Neuronal stem cell (in vitro differentiated cells): ENCODE measurements around the gene CCDC85C.
A peak's percentile ranks its signal among the peaks of the same experiment; 100 is the strongest.

Source experiments
- DNase-seq: peaks from one replicate; pipeline ENCODE4 v3.0.0-alpha.2; 2013; ENCODE audit warnings: low spot score
- H2AFZ ChIP-seq: one replicate; pipeline ENCODE4 v1.6.1; 2013; ENCODE audit warnings: mild to moderate bottlenecking, low read length, inconsistent platforms
- H2AK5ac ChIP-seq: 2 replicates; pipeline ENCODE4 v1.6.1; 2013; ENCODE audit warnings: low read depth, mild to moderate bottlenecking, inconsistent platforms, low read length, moderate library complexity, mixed read lengths
- H2BK120ac ChIP-seq: 2 replicates; pipeline ENCODE4 v1.6.1; 2013; ENCODE audit warnings: low read depth, mild to moderate bottlenecking, inconsistent platforms, low read length, moderate library complexity, mixed read lengths
- H2BK12ac ChIP-seq: one replicate; pipeline ENCODE4 v1.6.1; 2013; ENCODE audit warnings: low read length, inconsistent platforms
- H2BK15ac ChIP-seq: 2 replicates; pipeline ENCODE4 v1.6.1; 2013; ENCODE audit warnings: mild to moderate bottlenecking, low read length, inconsistent platforms, mixed read lengths
- H2BK5ac ChIP-seq: one replicate; pipeline ENCODE4 v1.6.1; 2013; ENCODE audit warnings: inconsistent platforms, mild to moderate bottlenecking, low read length, moderate library complexity
- H3K14ac ChIP-seq: one replicate; pipeline ENCODE4 v1.6.1; 2013; ENCODE audit warnings: low read length, inconsistent platforms
- H3K18ac ChIP-seq: 2 replicates; pipeline ENCODE4 v1.6.1; 2013; ENCODE audit warnings: low read length, inconsistent platforms
- H3K23ac ChIP-seq: 2 replicates; pipeline ENCODE4 v1.6.1; 2013; ENCODE audit warnings: low read depth, mild to moderate bottlenecking, mixed read lengths, low read length, inconsistent platforms; ENCODE audit not compliant: poor library complexity
- H3K27ac ChIP-seq: replicated peaks from 3 replicates; pipeline ENCODE4 v1.5.1; 2013; ENCODE audit warnings: low read length, inconsistent platforms
- H3K27me3 ChIP-seq, 3 experiments: 2 replicates each; pipeline ENCODE4 v1.6.1; 2013; ENCODE audit warnings: low read length in 3 of 3, mild to moderate bottlenecking in 2 of 3, inconsistent platforms in 1 of 3, low read depth in 1 of 3, mixed read lengths in 1 of 3, moderate library complexity in 1 of 3; ENCODE audit not compliant: control insufficient read depth in 3 of 3, insufficient read depth in 3 of 3
- H3K36me3 ChIP-seq, 2 donors: replicated peaks in 1 of 2; 2 replicates each; pipeline ENCODE4 v1.6.1; 2013; ENCODE audit warnings: low read length in 2 of 2; ENCODE audit not compliant: control insufficient read depth in 2 of 2, insufficient read depth in 2 of 2
- H3K4ac ChIP-seq: 2 replicates; pipeline ENCODE4 v1.6.1; 2013; ENCODE audit warnings: inconsistent platforms, mild to moderate bottlenecking, low read length, moderate library complexity
- H3K4me1 ChIP-seq, 2 donors: 1 replicate in 1 of 2; 2 replicates in 1 of 2; pipeline ENCODE4 v1.6.1; 2013; ENCODE audit warnings: low read length in 2 of 2, low read depth in 1 of 2; ENCODE audit not compliant: control insufficient read depth in 2 of 2, insufficient read depth in 1 of 2
- H3K4me2 ChIP-seq: one replicate; pipeline ENCODE4 v1.6.1; 2013; ENCODE audit warnings: mild to moderate bottlenecking, low read length, inconsistent platforms; ENCODE audit not compliant: insufficient read depth, poor library complexity, severe bottlenecking
- H3K4me3 ChIP-seq, 2 donors: 2 replicates each; pipeline ENCODE4 v1.5.1; 2013; ENCODE audit warnings: low read length in 2 of 2, mild to moderate bottlenecking in 2 of 2, inconsistent platforms in 1 of 2, moderate library complexity in 1 of 2
- H3K79me1 ChIP-seq: one replicate; pipeline ENCODE4 v1.6.1; 2013; ENCODE audit warnings: low read depth, mild to moderate bottlenecking, inconsistent platforms, low read length, moderate library complexity
- H3K9ac ChIP-seq: one replicate; pipeline ENCODE4 v1.6.1; 2013; ENCODE audit warnings: mild to moderate bottlenecking, low read depth, low read length, inconsistent platforms; ENCODE audit not compliant: poor library complexity
- H3K9me3 ChIP-seq, 2 donors: replicated peaks in 1 of 2; 2 replicates each; pipeline versions ENCODE3 to v1.6.1; 2013; ENCODE audit warnings: low read length in 2 of 2, mild to moderate bottlenecking in 2 of 2, inconsistent platforms in 1 of 2, low read depth in 1 of 2, mixed read lengths in 1 of 2, moderate library complexity in 1 of 2; ENCODE audit not compliant: control insufficient read depth in 2 of 2, insufficient read depth in 1 of 2
- H4K8ac ChIP-seq: one replicate; pipeline ENCODE4 v1.6.1; 2013; ENCODE audit warnings: low read depth, mild to moderate bottlenecking, inconsistent platforms, low read length, moderate library complexity
- H4K91ac ChIP-seq: one replicate; pipeline ENCODE4 v1.6.1; 2013; ENCODE audit warnings: low read length, low read depth, mild to moderate bottlenecking, inconsistent platforms; ENCODE audit not compliant: poor library complexity
- WGBS, 2 donors: extraction: QIAGEN DNeasy Blood & Tissue Kit; methylation state at CpG; one replicate each; pipeline ENCODE4 v1.1.7; 2013; ENCODE audit warnings: missing lambda C conversion rate in 2 of 2, mixed read lengths in 1 of 2; ENCODE audit not compliant: insufficient read length in 2 of 2, insufficient replicate concordance in 1 of 2; ENCODE audit errors: extremely low coverage in 2 of 2; 5-methylcytosine and 5-hydroxymethylcytosine counted together

The CCDC85C gene

GRCh38 chr14:99534333-99534732 lies 69.7 kb downstream of the CCDC85C start:
- H3K23ac ChIP-seq: no peak overlapping the region
- H3K4me2 ChIP-seq: peak overlapping the region; percentile 35
- no CpG with 5 or more reads among the region's 6 CpGs for whole genome bisulfite sequencing, 2 donors
- no peak overlapping the region for H3K14ac ChIP-seq
- H2AK5ac ChIP-seq: peak overlapping the region; percentile 98
- no peak overlapping the region for H4K8ac ChIP-seq
- H3K9ac ChIP-seq: no peak overlapping the region
- H2BK12ac ChIP-seq: peak overlapping the region; percentile 80
- H3K27me3 ChIP-seq: no peaks in the 10 kb centered on the region
- no peak overlapping the region for H2BK120ac ChIP-seq
- H3K27ac ChIP-seq: peak overlapping the region; percentile 79
- H2BK5ac ChIP-seq: peak overlapping the region; percentile 2
- H3K79me1 ChIP-seq: peaks cover 8% of the 10 kb centered on the region
- H4K91ac ChIP-seq: no peak overlapping the region
- H2AFZ ChIP-seq: no peak overlapping the region
- peak; percentile 47 for DNase-seq
- H3K4me1 ChIP-seq: peaks cover 63 to 73% of the 10 kb centered on the region in 2 donors
- no peak overlapping the region for H2BK15ac ChIP-seq
- no peaks in the 10 kb centered on the region for H3K36me3 ChIP-seq
- no peak overlapping the region for H3K4me3 ChIP-seq
- H3K4ac ChIP-seq: no peak overlapping the region
- H3K9me3 ChIP-seq: no peaks in the 10 kb centered on the region
- H3K18ac ChIP-seq: peak overlapping the region; percentile 84

GRCh38 chr14:99532310-99532709 lies 71.7 kb downstream of the CCDC85C start:
- no peaks in the 10 kb centered on the region for H3K27me3 ChIP-seq

GRCh38 chr14:99531251-99532096 lies 72.5 kb downstream of the CCDC85C start:
- Histone ChIP-seq H3K23ac (no peak overlapping the region), H4K91ac (no peak overlapping the region), H3K4me3 (no peak overlapping the region), H3K79me1 (peaks cover 7% of the 10 kb centered on the region), H3K27me3 (no peaks in the 10 kb centered on the region), H3K4ac (peak overlapping the region; percentile 45), H2AFZ (no peak overlapping the region), H2BK15ac (peak overlapping the region; percentile 68), H3K9me3 (no peaks in the 10 kb centered on the region), H3K4me1 (peaks cover 46 to 59% of the 10 kb centered on the region in 2 donors), H3K9ac (no peak overlapping the region), H3K18ac (no peak overlapping the region), H3K36me3 (peaks cover 0 to 2% of the 10 kb centered on the region in 2 donors), H2AK5ac (peak overlapping the region; percentile 99), H3K14ac (no peak overlapping the region), H2BK12ac (peak overlapping the region; percentile 66), H4K8ac (no peak overlapping the region), H3K4me2 (peak overlapping the region; percentile 37), H3K27ac (no peak overlapping the region), H2BK120ac (no peak overlapping the region), H2BK5ac (no peak overlapping the region)
- no CpG with 5 or more reads among the region's 14 CpGs for WGBS, 2 donors
- DNase-seq: peak; percentile 56

More at GRCh38 chr14:99532310-99532709, 71.7 kb downstream of the CCDC85C start:
- Histone ChIP-seq H3K9ac (no peak overlapping the region), H2BK15ac (peak overlapping the region; percentile 68), H4K91ac (no peak overlapping the region), H2BK120ac (no peak overlapping the region), H3K4me2 (no peak overlapping the region), H3K23ac (no peak overlapping the region), H3K4me3 (no peak overlapping the region), H3K79me1 (peaks cover 8% of the 10 kb centered on the region), H2AFZ (no peak overlapping the region), H3K14ac (no peak overlapping the region), H2BK5ac (no peak overlapping the region), H4K8ac (no peak overlapping the region), H3K27ac (no peak overlapping the region), H3K4me1 (peaks cover 54 to 64% of the 10 kb centered on the region in 2 donors), H3K18ac (peak overlapping the region; percentile 64), H2AK5ac (peak overlapping the region; percentile 85), H3K36me3 (peaks cover 0 to 2% of the 10 kb centered on the region in 2 donors), H3K9me3 (no peaks in the 10 kb centered on the region), H3K4ac (peak overlapping the region; percentile 45), H2BK12ac (no peak overlapping the region)
- no peak for DNase-seq
- no CpG with 5 or more reads among the region's 5 CpGs for WGBS, 2 donors

GRCh38 chr14:99530407-99531155 lies 73.4 kb downstream of the CCDC85C start:
- no peak overlapping the region for H4K8ac ChIP-seq
- no CpG with 5 or more reads among the region's 19 CpGs for WGBS, 2 donors
- DNase-seq: no peak
- peaks cover 41 to 61% of the 10 kb centered on the region in 2 donors for H3K4me1 ChIP-seq
- H3K4me3 ChIP-seq: no peak overlapping the region
- H2BK120ac ChIP-seq: peak overlapping the region; percentile 25
- H2AK5ac ChIP-seq: peak overlapping the region; percentile 99
- H3K27me3 ChIP-seq: no peaks in the 10 kb centered on the region
- H3K4me2 ChIP-seq: peak overlapping the region; percentile 37
- no peaks in the 10 kb centered on the region for H3K9me3 ChIP-seq
- H4K91ac ChIP-seq: peak overlapping the region; percentile 24
- H3K27ac ChIP-seq: peak overlapping the region; percentile 29
- H3K23ac ChIP-seq: no peak overlapping the region
- peak overlapping the region; percentile 85 for H2BK12ac ChIP-seq
- peaks cover 11% of the 10 kb centered on the region for H3K79me1 ChIP-seq
- peak overlapping the region; percentile 45 for H3K9ac ChIP-seq
- peak overlapping the region; percentile 64 for H3K14ac ChIP-seq
- H3K36me3 ChIP-seq: peaks cover 0 to 2% of the 10 kb centered on the region in 2 donors
- no peak overlapping the region for H3K4ac ChIP-seq
- peak overlapping the region; percentile 71 for H3K18ac ChIP-seq
- H2BK5ac ChIP-seq: peak overlapping the region; percentile 56
- peak overlapping the region; percentile 98 for H2BK15ac ChIP-seq
- no peak overlapping the region for H2AFZ ChIP-seq
